GM23338 (cell line): ENCODE measurements around the gene FOXO3.

Experiments
- CREB1 ChIP-seq: fragments of 250-450 bp; sonication (Bioruptor Pico); IDR thresholded peaks from 2 replicates; pipeline ENCODE4 v1.5.0; 2020; ENCODE audit warnings: low read depth, mild to moderate bottlenecking, moderate library complexity
- EZH2 ChIP-seq: fragments of 200-600 bp; sonication (generic); IDR thresholded peaks from one replicate; pipeline ENCODE4 v1.8.0; 2017; ENCODE audit warnings: antibody characterized with exemption, mild to moderate bottlenecking, low read depth; ENCODE audit not compliant: unreplicated experiment
- EZH2phosphoT487 ChIP-seq: fragments of 200-600 bp; sonication (generic); IDR thresholded peaks from one replicate; pipeline ENCODE4 v1.8.1; 2018; ENCODE audit warnings: antibody characterized with exemption; ENCODE audit not compliant: unreplicated experiment
- JUNB ChIP-seq: IDR thresholded peaks from one replicate; pipeline ENCODE4 v1.6.1; 2016; ENCODE audit warnings: antibody characterized with exemption; ENCODE audit not compliant: unreplicated experiment
- NANOG ChIP-seq: IDR thresholded peaks from 2 replicates; pipeline ENCODE4 v1.6.1; 2016; ENCODE audit warnings: antibody characterized with exemption, borderline replicate concordance
- POLR2AphosphoS5 ChIP-seq: IDR thresholded peaks from 2 replicates; pipeline ENCODE4 v1.6.1; 2016; ENCODE audit warnings: antibody characterized with exemption, low read depth
- STAT1 ChIP-seq: IDR thresholded peaks from one replicate; pipeline ENCODE4 v1.6.1; 2016; ENCODE audit warnings: antibody characterized with exemption; ENCODE audit not compliant: unreplicated experiment
- TF ChIP-seq, protein P1 (sequence below), 2 experiments: fragments of 200-600 bp in 1 of 2; sonication (generic) in 1 of 2; conservative IDR thresholded peaks; 2 replicates each; pipeline versions ENCODE4 v1.5.1 to v1.6.1; 2016 to 2017; ENCODE audit warnings: antibody characterized with exemption in 2 of 2, low read depth in 2 of 2, mild to moderate bottlenecking in 2 of 2, moderate library complexity in 1 of 2
- TF ChIP-seq, protein P2 (sequence below): fragments of 250-450 bp; sonication (Bioruptor Pico); IDR thresholded peaks from 2 replicates; pipeline ENCODE4 v1.5.0; 2020; ENCODE audit warnings: mild to moderate bottlenecking, moderate library complexity
- TF ChIP-seq, protein P3 (sequence below): IDR thresholded peaks from one replicate; pipeline ENCODE4 v1.6.1; 2018; ENCODE audit warnings: antibody characterized with exemption; ENCODE audit not compliant: unreplicated experiment

DNA sequence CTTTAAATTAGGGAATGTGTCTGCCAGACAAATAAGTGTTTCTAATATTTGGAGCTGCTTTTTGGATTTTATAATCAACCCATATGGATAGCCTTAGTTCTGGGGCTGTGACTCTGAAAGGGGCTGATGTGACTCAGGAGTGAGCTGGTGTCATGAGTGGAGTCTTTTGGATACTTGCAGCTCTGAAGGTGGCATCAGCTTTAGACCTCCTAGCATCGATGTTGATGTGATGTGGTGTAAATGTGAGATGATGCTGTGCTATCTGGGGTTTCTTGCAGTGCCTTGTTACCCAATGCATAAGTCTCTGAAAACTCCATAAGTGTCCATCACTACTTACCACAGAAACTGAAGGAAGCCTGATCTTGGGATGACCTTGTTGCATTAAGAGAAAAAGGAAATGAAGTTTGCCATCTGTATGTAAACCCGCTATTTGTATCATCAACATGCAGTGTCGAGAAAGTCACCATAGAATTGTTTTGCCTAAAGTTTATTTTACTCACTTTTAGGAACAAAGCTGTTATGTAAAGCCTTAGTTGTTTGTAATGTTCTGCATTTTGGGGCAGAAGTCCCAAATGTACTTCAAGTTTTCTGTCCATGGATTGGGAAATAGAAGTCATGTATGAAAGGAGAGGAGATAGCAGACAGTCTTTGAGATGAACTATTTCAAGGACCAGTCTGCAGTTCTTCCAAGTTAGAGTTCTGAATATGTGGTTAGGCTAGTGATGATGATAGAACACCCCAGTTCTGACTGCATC is 8.0 kb downstream of the FOXO3 start:
- TF ChIP-seq, protein P1, sequence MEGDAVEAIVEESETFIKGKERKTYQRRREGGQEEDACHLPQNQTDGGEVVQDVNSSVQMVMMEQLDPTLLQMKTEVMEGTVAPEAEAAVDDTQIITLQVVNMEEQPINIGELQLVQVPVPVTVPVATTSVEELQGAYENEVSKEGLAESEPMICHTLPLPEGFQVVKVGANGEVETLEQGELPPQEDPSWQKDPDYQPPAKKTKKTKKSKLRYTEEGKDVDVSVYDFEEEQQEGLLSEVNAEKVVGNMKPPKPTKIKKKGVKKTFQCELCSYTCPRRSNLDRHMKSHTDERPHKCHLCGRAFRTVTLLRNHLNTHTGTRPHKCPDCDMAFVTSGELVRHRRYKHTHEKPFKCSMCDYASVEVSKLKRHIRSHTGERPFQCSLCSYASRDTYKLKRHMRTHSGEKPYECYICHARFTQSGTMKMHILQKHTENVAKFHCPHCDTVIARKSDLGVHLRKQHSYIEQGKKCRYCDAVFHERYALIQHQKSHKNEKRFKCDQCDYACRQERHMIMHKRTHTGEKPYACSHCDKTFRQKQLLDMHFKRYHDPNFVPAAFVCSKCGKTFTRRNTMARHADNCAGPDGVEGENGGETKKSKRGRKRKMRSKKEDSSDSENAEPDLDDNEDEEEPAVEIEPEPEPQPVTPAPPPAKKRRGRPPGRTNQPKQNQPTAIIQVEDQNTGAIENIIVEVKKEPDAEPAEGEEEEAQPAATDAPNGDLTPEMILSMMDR (conservative IDR thresholded peaks at IDR 0.05; ENCODE audit: low read depth in 2 of 2): no peak
- TF ChIP-seq POLR2AphosphoS5 (no peak), STAT1 (no peak), EZH2 (no peak), EZH2phosphoT487 (no peak), CREB1 (CRISPR knock-in tag) (no peak), NANOG (no peak), JUNB (no peak)
- TF ChIP-seq, protein P2, sequence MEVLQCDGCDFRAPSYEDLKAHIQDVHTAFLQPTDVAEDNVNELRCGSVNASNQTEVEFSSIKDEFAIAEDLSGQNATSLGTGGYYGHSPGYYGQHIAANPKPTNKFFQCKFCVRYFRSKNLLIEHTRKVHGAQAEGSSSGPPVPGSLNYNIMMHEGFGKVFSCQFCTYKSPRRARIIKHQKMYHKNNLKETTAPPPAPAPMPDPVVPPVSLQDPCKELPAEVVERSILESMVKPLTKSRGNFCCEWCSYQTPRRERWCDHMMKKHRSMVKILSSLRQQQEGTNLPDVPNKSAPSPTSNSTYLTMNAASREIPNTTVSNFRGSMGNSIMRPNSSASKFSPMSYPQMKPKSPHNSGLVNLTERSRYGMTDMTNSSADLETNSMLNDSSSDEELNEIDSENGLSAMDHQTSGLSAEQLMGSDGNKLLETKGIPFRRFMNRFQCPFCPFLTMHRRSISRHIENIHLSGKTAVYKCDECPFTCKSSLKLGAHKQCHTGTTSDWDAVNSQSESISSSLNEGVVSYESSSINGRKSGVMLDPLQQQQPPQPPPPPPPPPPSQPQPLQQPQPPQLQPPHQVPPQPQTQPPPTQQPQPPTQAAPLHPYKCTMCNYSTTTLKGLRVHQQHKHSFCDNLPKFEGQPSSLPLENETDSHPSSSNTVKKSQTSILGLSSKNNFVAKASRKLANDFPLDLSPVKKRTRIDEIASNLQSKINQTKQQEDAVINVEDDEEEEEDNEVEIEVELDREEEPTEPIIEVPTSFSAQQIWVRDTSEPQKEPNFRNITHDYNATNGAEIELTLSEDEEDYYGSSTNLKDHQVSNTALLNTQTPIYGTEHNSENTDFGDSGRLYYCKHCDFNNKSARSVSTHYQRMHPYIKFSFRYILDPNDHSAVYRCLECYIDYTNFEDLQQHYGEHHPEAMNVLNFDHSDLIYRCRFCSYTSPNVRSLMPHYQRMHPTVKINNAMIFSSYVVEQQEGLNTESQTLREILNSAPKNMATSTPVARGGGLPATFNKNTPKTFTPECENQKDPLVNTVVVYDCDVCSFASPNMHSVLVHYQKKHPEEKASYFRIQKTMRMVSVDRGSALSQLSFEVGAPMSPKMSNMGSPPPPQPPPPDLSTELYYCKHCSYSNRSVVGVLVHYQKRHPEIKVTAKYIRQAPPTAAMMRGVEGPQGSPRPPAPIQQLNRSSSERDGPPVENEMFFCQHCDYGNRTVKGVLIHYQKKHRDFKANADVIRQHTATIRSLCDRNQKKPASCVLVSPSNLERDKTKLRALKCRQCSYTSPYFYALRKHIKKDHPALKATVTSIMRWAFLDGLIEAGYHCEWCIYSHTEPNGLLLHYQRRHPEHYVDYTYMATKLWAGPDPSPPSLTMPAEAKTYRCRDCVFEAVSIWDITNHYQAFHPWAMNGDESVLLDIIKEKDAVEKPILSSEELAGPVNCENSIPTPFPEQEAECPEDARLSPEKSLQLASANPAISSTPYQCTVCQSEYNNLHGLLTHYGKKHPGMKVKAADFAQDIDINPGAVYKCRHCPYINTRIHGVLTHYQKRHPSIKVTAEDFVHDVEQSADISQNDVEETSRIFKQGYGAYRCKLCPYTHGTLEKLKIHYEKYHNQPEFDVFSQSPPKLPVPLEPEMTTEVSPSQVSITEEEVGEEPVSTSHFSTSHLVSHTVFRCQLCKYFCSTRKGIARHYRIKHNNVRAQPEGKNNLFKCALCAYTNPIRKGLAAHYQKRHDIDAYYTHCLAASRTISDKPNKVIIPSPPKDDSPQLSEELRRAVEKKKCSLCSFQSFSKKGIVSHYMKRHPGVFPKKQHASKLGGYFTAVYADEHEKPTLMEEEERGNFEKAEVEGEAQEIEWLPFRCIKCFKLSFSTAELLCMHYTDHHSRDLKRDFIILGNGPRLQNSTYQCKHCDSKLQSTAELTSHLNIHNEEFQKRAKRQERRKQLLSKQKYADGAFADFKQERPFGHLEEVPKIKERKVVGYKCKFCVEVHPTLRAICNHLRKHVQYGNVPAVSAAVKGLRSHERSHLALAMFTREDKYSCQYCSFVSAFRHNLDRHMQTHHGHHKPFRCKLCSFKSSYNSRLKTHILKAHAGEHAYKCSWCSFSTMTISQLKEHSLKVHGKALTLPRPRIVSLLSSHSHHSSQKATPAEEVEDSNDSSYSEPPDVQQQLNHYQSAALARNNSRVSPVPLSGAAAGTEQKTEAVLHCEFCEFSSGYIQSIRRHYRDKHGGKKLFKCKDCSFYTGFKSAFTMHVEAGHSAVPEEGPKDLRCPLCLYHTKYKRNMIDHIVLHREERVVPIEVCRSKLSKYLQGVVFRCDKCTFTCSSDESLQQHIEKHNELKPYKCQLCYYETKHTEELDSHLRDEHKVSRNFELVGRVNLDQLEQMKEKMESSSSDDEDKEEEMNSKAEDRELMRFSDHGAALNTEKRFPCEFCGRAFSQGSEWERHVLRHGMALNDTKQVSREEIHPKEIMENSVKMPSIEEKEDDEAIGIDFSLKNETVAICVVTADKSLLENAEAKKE (CRISPR knock-in tag): no peak
- TF ChIP-seq, protein P3, sequence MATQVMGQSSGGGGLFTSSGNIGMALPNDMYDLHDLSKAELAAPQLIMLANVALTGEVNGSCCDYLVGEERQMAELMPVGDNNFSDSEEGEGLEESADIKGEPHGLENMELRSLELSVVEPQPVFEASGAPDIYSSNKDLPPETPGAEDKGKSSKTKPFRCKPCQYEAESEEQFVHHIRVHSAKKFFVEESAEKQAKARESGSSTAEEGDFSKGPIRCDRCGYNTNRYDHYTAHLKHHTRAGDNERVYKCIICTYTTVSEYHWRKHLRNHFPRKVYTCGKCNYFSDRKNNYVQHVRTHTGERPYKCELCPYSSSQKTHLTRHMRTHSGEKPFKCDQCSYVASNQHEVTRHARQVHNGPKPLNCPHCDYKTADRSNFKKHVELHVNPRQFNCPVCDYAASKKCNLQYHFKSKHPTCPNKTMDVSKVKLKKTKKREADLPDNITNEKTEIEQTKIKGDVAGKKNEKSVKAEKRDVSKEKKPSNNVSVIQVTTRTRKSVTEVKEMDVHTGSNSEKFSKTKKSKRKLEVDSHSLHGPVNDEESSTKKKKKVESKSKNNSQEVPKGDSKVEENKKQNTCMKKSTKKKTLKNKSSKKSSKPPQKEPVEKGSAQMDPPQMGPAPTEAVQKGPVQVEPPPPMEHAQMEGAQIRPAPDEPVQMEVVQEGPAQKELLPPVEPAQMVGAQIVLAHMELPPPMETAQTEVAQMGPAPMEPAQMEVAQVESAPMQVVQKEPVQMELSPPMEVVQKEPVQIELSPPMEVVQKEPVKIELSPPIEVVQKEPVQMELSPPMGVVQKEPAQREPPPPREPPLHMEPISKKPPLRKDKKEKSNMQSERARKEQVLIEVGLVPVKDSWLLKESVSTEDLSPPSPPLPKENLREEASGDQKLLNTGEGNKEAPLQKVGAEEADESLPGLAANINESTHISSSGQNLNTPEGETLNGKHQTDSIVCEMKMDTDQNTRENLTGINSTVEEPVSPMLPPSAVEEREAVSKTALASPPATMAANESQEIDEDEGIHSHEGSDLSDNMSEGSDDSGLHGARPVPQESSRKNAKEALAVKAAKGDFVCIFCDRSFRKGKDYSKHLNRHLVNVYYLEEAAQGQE: no peak
